IPS-18c (cell line): ENCODE results near the gene LARP4.
"Not testable (repeated sequence)": the region's sequence is repeated elsewhere in the genome, so short reads cannot be mapped to it uniquely, and the experiment has no call there.

ENCODE experiments used
- H3K4me3 ChIP-seq: 2 replicates; pipeline ENCODE4 v1.7.0; 2013; ENCODE audit warnings: low read depth, mild to moderate bottlenecking, low read length, moderate library complexity; ENCODE audit not compliant: insufficient read depth
- H3K9me3 ChIP-seq: one replicate; pipeline ENCODE4 v1.6.1; 2013; ENCODE audit warnings: mild to moderate bottlenecking, low read length, moderate library complexity; ENCODE audit not compliant: control insufficient read depth, insufficient read depth

The LARP4 gene

GRCh38 chr12:50507930-50508329 is 107.2 kb downstream of the LARP4 start:
- Histone ChIP-seq H3K9me3 (no peaks in the 10 kb centered on the region), H3K4me3 (no peak overlapping the region)

- no peak overlapping the region for H3K4me3 ChIP-seq
- H3K9me3 ChIP-seq = no peaks in the 10 kb centered on the region
Observed at GRCh38 chr12:50508414-50508813, 107.7 kb downstream of the LARP4 start.

GRCh38 chr12:50508970-50509663 is 108.4 kb downstream of the LARP4 start:
- no peak overlapping the region for H3K4me3 ChIP-seq
- no peaks in the 10 kb centered on the region for H3K9me3 ChIP-seq

- Histone ChIP-seq H3K9me3 (no peaks in the 10 kb centered on the region), H3K4me3 (no peak overlapping the region)
Observed at GRCh38 chr12:50514526-50515276, 114.0 kb downstream of the LARP4 start.

- H3K9me3 ChIP-seq = no peaks in the 10 kb centered on the region
- H3K4me3 ChIP-seq = no peak overlapping the region
Observed at GRCh38 chr12:50515587-50515986, 114.9 kb downstream of the LARP4 start.

GRCh38 chr12:50517421-50518048 is 116.8 kb downstream of the LARP4 start:
- Histone ChIP-seq H3K4me3 (no peak overlapping the region), H3K9me3 (no peaks in the 10 kb centered on the region)

- Histone ChIP-seq H3K9me3 (no peaks in the 10 kb centered on the region), H3K4me3 (no peak overlapping the region)
Observed at GRCh38 chr12:50518090-50518489, 117.4 kb downstream of the LARP4 start.

GRCh38 chr12:50519353-50519752 is 118.7 kb downstream of the LARP4 start:
- no peak overlapping the region for H3K4me3 ChIP-seq
- no peaks in the 10 kb centered on the region for H3K9me3 ChIP-seq

GRCh38 chr12:50520416-50521207 is 119.9 kb downstream of the LARP4 start:
- Histone ChIP-seq H3K4me3 (no peak overlapping the region), H3K9me3 (no peaks in the 10 kb centered on the region)

GRCh38 chr12:50521781-50522180 is 121.1 kb downstream of the LARP4 start:
- H3K9me3 ChIP-seq, H3K4me3 ChIP-seq: not testable (repeated sequence)

- no peaks in the 10 kb centered on the region for H3K9me3 ChIP-seq
- no peak overlapping the region for H3K4me3 ChIP-seq
Observed at GRCh38 chr12:50523772-50524171, 123.1 kb downstream of the LARP4 start.

GRCh38 chr12:50524621-50525020 is 123.9 kb downstream of the LARP4 start:
- Histone ChIP-seq H3K4me3 (no peak overlapping the region), H3K9me3 (no peaks in the 10 kb centered on the region)

- no peaks in the 10 kb centered on the region for H3K9me3 ChIP-seq
- H3K4me3 ChIP-seq = no peak overlapping the region
Observed at GRCh38 chr12:50525422-50525821, 124.7 kb downstream of the LARP4 start.

GRCh38 chr12:50527359-50527726 is 126.7 kb downstream of the LARP4 start:
- no peak overlapping the region for H3K4me3 ChIP-seq

GRCh38 chr12:50528800-50529199 is 128.1 kb downstream of the LARP4 start:
- H3K9me3 ChIP-seq = no peaks in the 10 kb centered on the region

More at GRCh38 chr12:50527359-50527726, 126.7 kb downstream of the LARP4 start:
- no peaks in the 10 kb centered on the region for H3K9me3 ChIP-seq

GRCh38 chr12:50529345-50529744 is 128.7 kb downstream of the LARP4 start:
- Histone ChIP-seq H3K4me3 (no peak overlapping the region), H3K9me3 (no peaks in the 10 kb centered on the region)

More at GRCh38 chr12:50528800-50529199, 128.1 kb downstream of the LARP4 start:
- H3K4me3 ChIP-seq = no peak overlapping the region
